Activated CD8-positive, alpha-beta memory T cell treated with anti-CD3 and anti-CD28 coated beads for 24 hours (primary cell): Measurements from ENCODE around the gene RNF34.
A peak's percentile ranks its signal among the peaks of the same experiment; 100 is the strongest.

Source experiments
- DNase-seq: peaks from one replicate; pipeline ENCODE4 v3.0.0-alpha.2; 2020

RNF34 gene

GRCh38 chr12:121440768-121441167 is 40.9 kb downstream of the RNF34 start:
- DNase-seq: no peak

- no peak for DNase-seq
These were observed 41.6 kb downstream of the RNF34 start for GRCh38 chr12:121441555-121441954.

GRCh38 chr12:121442028-121442948 is 42.4 kb downstream of the RNF34 start:
- DNase-seq: no peak

- peak; percentile 88 for DNase-seq
These were observed 43.4 kb downstream of the RNF34 start for GRCh38 chr12:121443193-121443870.

- DNase-seq: no peak
These were observed 44.3 kb downstream of the RNF34 start for GRCh38 chr12:121443911-121444841.

- DNase-seq: no peak
These were observed 44.9 kb downstream of the RNF34 start for GRCh38 chr12:121444842-121445202.

- DNase-seq: no peak
These were observed 46.8 kb downstream of the RNF34 start for GRCh38 chr12:121446750-121447149.

GRCh38 chr12:121448771-121449315 is 48.9 kb downstream of the RNF34 start:
- DNase-seq: no peak

- no peak for DNase-seq
These were observed 52.0 kb downstream of the RNF34 start for GRCh38 chr12:121451961-121452339.

- DNase-seq: no peak
These were observed 52.5 kb downstream of the RNF34 start for GRCh38 chr12:121452340-121452984.

- DNase-seq: no peak
These were observed 53.1 kb downstream of the RNF34 start for GRCh38 chr12:121452985-121453360.

GRCh38 chr12:121453629-121454028 is 53.7 kb downstream of the RNF34 start:
- no peak for DNase-seq

GRCh38 chr12:121454921-121455320 is 55.0 kb downstream of the RNF34 start:
- DNase-seq: no peak

GRCh38 chr12:121455766-121456420 is 56.0 kb downstream of the RNF34 start:
- no peak for DNase-seq

GRCh38 chr12:121456551-121456950 is 56.6 kb downstream of the RNF34 start:
- DNase-seq: no peak

- DNase-seq: no peak
These were observed 61.1 kb downstream of the RNF34 start for GRCh38 chr12:121461048-121461447.

GRCh38 chr12:121464331-121464730 is 64.4 kb downstream of the RNF34 start:
- no peak for DNase-seq

GRCh38 chr12:121465921-121466793 is 66.2 kb downstream of the RNF34 start:
- DNase-seq: peak; percentile 80

GRCh38 chr12:121466794-121467637 is 67.1 kb downstream of the RNF34 start:
- DNase-seq: peak; percentile 94
